WTC11 (cell line): ENCODE measurements around the gene MB. TPM values are rescaled to one million over a fixed set of nuclear protein-coding genes. Genes with fewer than 3 reads are reported as not detected.

Experiments
- ATAC-seq: fragments of 200-7000 bp; cut with Tn5 transposase; 2 replicates; pipeline ENCODE4 v1.10.0; 2021; ENCODE audit warnings: mild to moderate bottlenecking, moderate library complexity
- CTCF ChIA-PET: fragments of 300-600 bp; sonication (Branson Sonifier 250); formaldehyde crosslinking; loops from one replicate; lab custom pipeline; 2021; ENCODE audit warnings: antibody characterized with exemption; lab: Charles Lee
- POLR2A ChIA-PET: fragments of 350-600 bp; sonication (Branson Sonifier 250); formaldehyde crosslinking; loops from one replicate; lab custom pipeline; 2021; ENCODE audit warnings: antibody characterized with exemption; lab: Charles Lee
- DNase-seq: peaks from one replicate; pipeline ENCODE4 v3.0.0; 2021; ENCODE audit warnings: low spot score
- H3K27ac Mint-ChIP-seq: 2 replicates; pipeline ENCODE4 v1.8.0; 2021; ENCODE audit warnings: mixed read lengths
- H3K27me3 Mint-ChIP-seq: 2 replicates; pipeline ENCODE4 v1.8.0; 2021; ENCODE audit warnings: low read depth, mild to moderate bottlenecking, moderate library complexity, mixed read lengths
- H3K36me3 Mint-ChIP-seq: 2 replicates; pipeline ENCODE4 v1.8.0; 2021; ENCODE audit warnings: mixed read lengths
- H3K4me1 Mint-ChIP-seq: 2 replicates; pipeline ENCODE4 v1.8.0; 2022; ENCODE audit warnings: mixed read lengths
- H3K4me3 Mint-ChIP-seq: 2 replicates; pipeline ENCODE4 v1.8.0; 2021; ENCODE audit warnings: mild to moderate bottlenecking, moderate library complexity, mixed read lengths
- H3K9me3 Mint-ChIP-seq: 2 replicates; pipeline ENCODE4 v1.8.0; 2021; ENCODE audit warnings: mixed read lengths
- AR ChIP-seq: fragments of 250-450 bp; sonication (Bioruptor Pico); IDR thresholded peaks from 2 replicates; pipeline ENCODE4 v1.9.0; 2021; ENCODE audit warnings: mild to moderate bottlenecking
- ATF2 ChIP-seq: sonication (generic); formaldehyde crosslinking; IDR thresholded peaks from 2 replicates; pipeline ENCODE4 v1.8.1; 2022; ENCODE audit warnings: low read depth, missing genetic modification reagents, borderline replicate concordance
- E2F1 ChIP-seq: sonication (generic); formaldehyde crosslinking; IDR thresholded peaks from 2 replicates; pipeline ENCODE4 v1.8.0; 2022; ENCODE audit warnings: mild to moderate bottlenecking, missing genetic modification reagents
- E2F5 ChIP-seq: sonication (generic); formaldehyde crosslinking; IDR thresholded peaks from 2 replicates; pipeline ENCODE4 v1.8.1; 2022; ENCODE audit warnings: mild to moderate bottlenecking, moderate library complexity, missing genetic modification reagents
- ELF4 ChIP-seq: sonication (generic); formaldehyde crosslinking; IDR thresholded peaks from 2 replicates; pipeline ENCODE4 v1.8.1; 2022; ENCODE audit warnings: low read depth, mild to moderate bottlenecking, moderate library complexity, missing genetic modification reagents
- FOXP1 ChIP-seq: sonication (generic); formaldehyde crosslinking; IDR thresholded peaks from 2 replicates; pipeline ENCODE4 v1.8.0; 2022; ENCODE audit warnings: missing genetic modification reagents, mild to moderate bottlenecking, moderate library complexity, borderline replicate concordance
- GABPB1 ChIP-seq: sonication (generic); formaldehyde crosslinking; IDR thresholded peaks from 2 replicates; pipeline ENCODE4 v1.8.1; 2023; ENCODE audit warnings: mild to moderate bottlenecking, missing genetic modification reagents
- IRF2 ChIP-seq: sonication (generic); formaldehyde crosslinking; IDR thresholded peaks from 2 replicates; pipeline ENCODE4 v1.8.0; 2022; ENCODE audit warnings: low read depth, missing genetic modification reagents, borderline replicate concordance
- NR1H2 ChIP-seq: sonication (generic); formaldehyde crosslinking; IDR thresholded peaks from 2 replicates; pipeline ENCODE4 v1.9.0; 2021; ENCODE audit warnings: mild to moderate bottlenecking, moderate library complexity, missing genetic modification reagents
- NR2C2 ChIP-seq: sonication (generic); formaldehyde crosslinking; IDR thresholded peaks from 2 replicates; pipeline ENCODE4 v1.8.0; 2022; ENCODE audit warnings: mild to moderate bottlenecking, missing genetic modification reagents
- RELA ChIP-seq: sonication (generic); formaldehyde crosslinking; IDR thresholded peaks from 2 replicates; pipeline ENCODE4 v1.8.1; 2022; ENCODE audit warnings: missing genetic modification reagents, mild to moderate bottlenecking, borderline replicate concordance
- TEAD4 ChIP-seq: sonication (generic); formaldehyde crosslinking; IDR thresholded peaks from 2 replicates; pipeline ENCODE4 v1.8.0; 2022; ENCODE audit warnings: mild to moderate bottlenecking, missing genetic modification reagents
- ZNF121 ChIP-seq: sonication (generic); formaldehyde crosslinking; IDR thresholded peaks from 2 replicates; pipeline ENCODE4 v1.8.0; 2023; ENCODE audit warnings: missing genetic modification reagents
- ZNF317 ChIP-seq: sonication (generic); formaldehyde crosslinking; IDR thresholded peaks from 2 replicates; pipeline ENCODE4 v1.8.1; 2023; ENCODE audit warnings: low read depth, mild to moderate bottlenecking, moderate library complexity, missing genetic modification reagents, borderline replicate concordance
- ZNF396 ChIP-seq: fragments of 250-450 bp; sonication (Bioruptor Pico); IDR thresholded peaks from 2 replicates; pipeline ENCODE4 v1.8.0; 2021; ENCODE audit warnings: mild to moderate bottlenecking, moderate library complexity, borderline replicate concordance
- total RNA-seq: library from RNA; stranded (reverse); gene quantifications from 3 replicates; pipeline ENCODE4 v1.2.3, GENCODE V29; 2021

Gene MB
- total RNA-seq, 1 experiment from 2014 or later, result 0.50 TPM

- no peak for DNase-seq
- TF ChIP-seq RELA (CRISPR knock-in tag) (no peak), ELF4 (CRISPR knock-in tag) (no peak), IRF2 (CRISPR knock-in tag) (no peak), AR (CRISPR knock-in tag) (no peak), ZNF317 (CRISPR knock-in tag) (no peak), ZNF396 (CRISPR knock-in tag) (no peak), FOXP1 (CRISPR knock-in tag) (no peak), E2F5 (CRISPR knock-in tag) (no peak), NR2C2 (CRISPR knock-in tag) (no peak), NR1H2 (no peak), GABPB1 (CRISPR knock-in tag) (no peak)
- TF ChIP-seq, all 79 proteins: peak for 0
- Mint-ChIP-seq H3K36me3 (no peaks in the 10 kb centered on the region), H3K4me1 (no peaks in the 10 kb centered on the region), H3K9me3 (no peaks in the 10 kb centered on the region), H3K4me3 (no peak overlapping the region), H3K27ac (no peak overlapping the region), H3K27me3 (no peaks in the 10 kb centered on the region)
- ChIA-PET POLR2A (no interaction called here), CTCF (no interaction called here)
- no peak for ATAC-seq
Observed at GRCh38 chr22:35605369-35605680, 11.8 kb downstream of the MB start.

- CTCF ChIA-PET, result no interaction called here
- Mint-ChIP-seq H3K27ac (no peak overlapping the region), H3K4me3 (no peak overlapping the region), H3K27me3 (no peaks in the 10 kb centered on the region), H3K9me3 (no peaks in the 10 kb centered on the region), H3K4me1 (no peaks in the 10 kb centered on the region), H3K36me3 (no peaks in the 10 kb centered on the region)
- DNase-seq (no peak), ATAC-seq (no peak)
- TF ChIP-seq TEAD4 (CRISPR knock-in tag) (no peak), ATF2 (CRISPR knock-in tag) (no peak), E2F1 (CRISPR knock-in tag) (no peak), ZNF317 (CRISPR knock-in tag) (no peak), ZNF121 (CRISPR knock-in tag) (no peak)
- POLR2A ChIA-PET, result no interaction called here
Observed at GRCh38 chr22:35604621-35605368, 12.3 kb downstream of the MB start.
